ENCODE measurements around the gene REL. TPM values are rescaled to one million over a fixed set of nuclear protein-coding genes. Genes with fewer than 3 reads are reported as not detected.

REL gene
- total RNA-seq, 1 experiment from 2014 or later, result 11.5 TPM

- CTCF ChIA-PET, result no interaction called here
- Histone ChIP-seq H3K27me3 (replicated peaks; ENCODE audit: insufficient read depth, low read depth, low read length, poor library complexity) (no peaks in the 10 kb centered on the region), H3K4me3 (ENCODE audit: low read depth, low read length, poor library complexity, severe bottlenecking) (no peak overlapping the region), H3K9me3 (ENCODE audit: low read depth, low read length, poor library complexity, severe bottlenecking) (no peaks in the 10 kb centered on the region), H3K36me3 (ENCODE audit: insufficient read depth, low read length, poor library complexity, severe bottlenecking) (no peaks in the 10 kb centered on the region), H3K27ac (ENCODE audit: low read depth, low read length, poor library complexity, severe bottlenecking) (no peak overlapping the region), H3K4me1 (ENCODE audit: insufficient read depth, low read length, poor library complexity, severe bottlenecking) (no peaks in the 10 kb centered on the region)
- POLR2A ChIA-PET (ENCODE audit: low non-redundant PET), result no interaction called here
- BruUV-seq (replicated peaks), result no TSS peak
- no peak for DNase-seq (ENCODE audit: low spot score)
- intact Hi-C loops (cut with micrococcal nuclease; ENCODE audit: unreplicated experiment), result no loop called here
- TF ChIP-seq EZH2 (IDR thresholded peaks at IDR 0.05; ENCODE audit: borderline replicate concordance, low read depth, low read length, poor library complexity, severe bottlenecking), result no peak
These were observed 47.1 kb upstream of the REL start for GRCh38 chr2:60834270-60834717.

- H3K4me3 ChIP-seq (ENCODE audit: low read depth, low read length, poor library complexity, severe bottlenecking), result no peak overlapping the region
- H3K4me1 ChIP-seq (ENCODE audit: insufficient read depth, low read length, poor library complexity, severe bottlenecking), result no peaks in the 10 kb centered on the region
- ChIA-PET POLR2A (ENCODE audit: low non-redundant PET) (no interaction called here), CTCF (no interaction called here)
- DNase-seq (ENCODE audit: low spot score), result no peak
- H3K36me3 ChIP-seq (ENCODE audit: insufficient read depth, low read length, poor library complexity, severe bottlenecking), result no peaks in the 10 kb centered on the region
- no peaks in the 10 kb centered on the region for H3K27me3 ChIP-seq (replicated peaks; ENCODE audit: insufficient read depth, low read depth, low read length, poor library complexity)
- intact Hi-C loops (cut with micrococcal nuclease; ENCODE audit: unreplicated experiment), result no loop called here
- no TSS peak for BruUV-seq (replicated peaks)
- no peak overlapping the region for H3K27ac ChIP-seq (ENCODE audit: low read depth, low read length, poor library complexity, severe bottlenecking)
- H3K9me3 ChIP-seq (ENCODE audit: low read depth, low read length, poor library complexity, severe bottlenecking), result no peaks in the 10 kb centered on the region
- TF ChIP-seq CTCF (conservative IDR thresholded peaks at IDR 0.05; ENCODE audit: low read depth, low read length), result no peak
- TF ChIP-seq EZH2 (IDR thresholded peaks at IDR 0.05; ENCODE audit: borderline replicate concordance, low read depth, low read length, poor library complexity, severe bottlenecking), result no peak
These were observed 44.9 kb upstream of the REL start for GRCh38 chr2:60836491-60836890.

GRCh38 chr2:60837123-60837522 is 44.3 kb upstream of the REL start:
- no peak overlapping the region for H3K27ac ChIP-seq (ENCODE audit: low read depth, low read length, poor library complexity, severe bottlenecking)
- H3K36me3 ChIP-seq (ENCODE audit: insufficient read depth, low read length, poor library complexity, severe bottlenecking), result no peaks in the 10 kb centered on the region
- intact Hi-C loops (cut with micrococcal nuclease; ENCODE audit: unreplicated experiment), result no loop called here
- H3K4me3 ChIP-seq (ENCODE audit: low read depth, low read length, poor library complexity, severe bottlenecking), result no peak overlapping the region
- ChIA-PET CTCF (no interaction called here), POLR2A (ENCODE audit: low non-redundant PET) (no interaction called here)
- no TSS peak for BruUV-seq (replicated peaks)
- H3K9me3 ChIP-seq (ENCODE audit: low read depth, low read length, poor library complexity, severe bottlenecking), result no peaks in the 10 kb centered on the region
- H3K27me3 ChIP-seq (replicated peaks; ENCODE audit: insufficient read depth, low read depth, low read length, poor library complexity), result no peaks in the 10 kb centered on the region
- DNase-seq (ENCODE audit: low spot score), result no peak
- H3K4me1 ChIP-seq (ENCODE audit: insufficient read depth, low read length, poor library complexity, severe bottlenecking), result no peaks in the 10 kb centered on the region
- TF ChIP-seq CTCF (conservative IDR thresholded peaks at IDR 0.05; ENCODE audit: low read depth, low read length) (no peak), EZH2 (IDR thresholded peaks at IDR 0.05; ENCODE audit: borderline replicate concordance, low read depth, low read length, poor library complexity, severe bottlenecking) (no peak)

- POLR2A ChIA-PET (ENCODE audit: low non-redundant PET), result interaction anchor here (0.6 kb wide), 1 partner anchor 24 kb away, joined by 4 read pairs; no protein-coding TSS in a partner anchor
- no peak overlapping the region for H3K27ac ChIP-seq (ENCODE audit: low read depth, low read length, poor library complexity, severe bottlenecking)
- H3K36me3 ChIP-seq (ENCODE audit: insufficient read depth, low read length, poor library complexity, severe bottlenecking), result no peaks in the 10 kb centered on the region
- no peaks in the 10 kb centered on the region for H3K27me3 ChIP-seq (replicated peaks; ENCODE audit: insufficient read depth, low read depth, low read length, poor library complexity)
- no TSS peak for BruUV-seq (replicated peaks)
- H3K9me3 ChIP-seq (ENCODE audit: low read depth, low read length, poor library complexity, severe bottlenecking), result no peaks in the 10 kb centered on the region
- H3K4me1 ChIP-seq (ENCODE audit: insufficient read depth, low read length, poor library complexity, severe bottlenecking), result no peaks in the 10 kb centered on the region
- CTCF ChIA-PET, result no interaction called here
- TF ChIP-seq CTCF (conservative IDR thresholded peaks at IDR 0.05; ENCODE audit: low read depth, low read length) (no peak), EZH2 (IDR thresholded peaks at IDR 0.05; ENCODE audit: borderline replicate concordance, low read depth, low read length, poor library complexity, severe bottlenecking) (no peak)
- intact Hi-C loops (cut with micrococcal nuclease; ENCODE audit: unreplicated experiment), result no loop called here
- no peak for DNase-seq (ENCODE audit: low spot score)
- H3K4me3 ChIP-seq (ENCODE audit: low read depth, low read length, poor library complexity, severe bottlenecking), result no peak overlapping the region
These were observed 42.9 kb upstream of the REL start for GRCh38 chr2:60838481-60838880.

Data from A673 (cell line).